GM12874 (cell line): ENCODE results near the gene NPAS3.

Experiments
- TF ChIP-seq, protein P1 (sequence below): IDR thresholded peaks from 2 replicates; pipeline ENCODE4 v1.5.1; 2011; ENCODE audit warnings: low read depth, mild to moderate bottlenecking, control low read depth, low read length, moderate library complexity; ENCODE audit not compliant: insufficient read depth

NPAS3 gene

DNA sequence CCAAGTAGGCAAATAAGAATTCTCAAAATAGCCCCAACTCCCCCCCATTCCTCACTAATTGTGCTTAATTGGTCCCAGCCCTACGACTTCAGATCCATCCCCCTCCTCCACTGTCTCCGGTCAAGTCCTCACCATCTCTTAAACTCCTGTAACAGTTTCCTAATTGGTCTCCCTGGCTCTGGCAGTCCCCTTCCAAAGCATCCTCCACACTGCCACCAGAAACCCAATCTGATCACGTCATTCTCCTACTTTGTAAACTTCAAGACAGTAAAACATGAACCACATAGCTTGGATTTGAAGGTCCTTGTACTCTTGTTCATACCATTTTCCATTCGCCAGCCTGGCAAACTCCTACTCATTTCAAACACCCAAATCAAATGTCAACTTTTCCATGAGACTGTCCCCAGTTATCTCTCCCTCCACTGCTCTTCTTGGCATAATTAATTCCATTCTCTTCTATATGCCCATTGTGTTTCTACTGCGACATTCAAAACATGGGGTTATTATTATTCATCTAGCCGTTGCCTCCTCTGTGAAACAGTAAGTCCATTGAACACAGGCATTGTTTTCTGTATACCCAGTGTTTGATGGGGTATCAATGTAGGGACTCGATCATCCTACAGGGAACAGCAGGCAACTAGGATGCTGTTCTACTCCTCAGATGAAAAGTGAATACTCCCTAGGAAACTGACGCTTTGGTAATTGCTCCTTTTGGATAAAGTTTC, 907.6 kb downstream of the NPAS3 start:
- TF ChIP-seq, protein P1, sequence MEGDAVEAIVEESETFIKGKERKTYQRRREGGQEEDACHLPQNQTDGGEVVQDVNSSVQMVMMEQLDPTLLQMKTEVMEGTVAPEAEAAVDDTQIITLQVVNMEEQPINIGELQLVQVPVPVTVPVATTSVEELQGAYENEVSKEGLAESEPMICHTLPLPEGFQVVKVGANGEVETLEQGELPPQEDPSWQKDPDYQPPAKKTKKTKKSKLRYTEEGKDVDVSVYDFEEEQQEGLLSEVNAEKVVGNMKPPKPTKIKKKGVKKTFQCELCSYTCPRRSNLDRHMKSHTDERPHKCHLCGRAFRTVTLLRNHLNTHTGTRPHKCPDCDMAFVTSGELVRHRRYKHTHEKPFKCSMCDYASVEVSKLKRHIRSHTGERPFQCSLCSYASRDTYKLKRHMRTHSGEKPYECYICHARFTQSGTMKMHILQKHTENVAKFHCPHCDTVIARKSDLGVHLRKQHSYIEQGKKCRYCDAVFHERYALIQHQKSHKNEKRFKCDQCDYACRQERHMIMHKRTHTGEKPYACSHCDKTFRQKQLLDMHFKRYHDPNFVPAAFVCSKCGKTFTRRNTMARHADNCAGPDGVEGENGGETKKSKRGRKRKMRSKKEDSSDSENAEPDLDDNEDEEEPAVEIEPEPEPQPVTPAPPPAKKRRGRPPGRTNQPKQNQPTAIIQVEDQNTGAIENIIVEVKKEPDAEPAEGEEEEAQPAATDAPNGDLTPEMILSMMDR, result no peak

DNA sequence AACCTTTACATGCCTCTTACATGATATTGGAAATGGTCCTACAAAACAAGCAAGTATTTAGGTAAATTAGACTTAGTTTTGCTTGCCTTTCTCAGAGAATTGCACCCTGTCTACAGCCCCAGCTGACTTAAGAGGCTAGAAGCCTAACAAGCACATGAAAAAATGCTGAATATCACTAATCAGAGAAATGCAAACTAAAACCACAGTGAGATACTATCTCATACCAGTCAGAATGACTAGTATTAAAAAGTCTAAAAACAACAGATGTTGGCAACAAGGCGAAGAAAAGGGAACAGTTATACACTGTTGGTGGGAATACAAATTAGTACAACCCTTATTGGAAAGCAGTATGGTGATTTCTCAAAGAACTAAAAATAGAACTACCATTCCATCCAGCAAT, 908.4 kb downstream of the NPAS3 start:
- TF ChIP-seq, protein P1, result no peak

- TF ChIP-seq, protein P1, result no peak
Observed at GRCh38 chr14:33848009-33848408, 909.3 kb downstream of the NPAS3 start.

DNA sequence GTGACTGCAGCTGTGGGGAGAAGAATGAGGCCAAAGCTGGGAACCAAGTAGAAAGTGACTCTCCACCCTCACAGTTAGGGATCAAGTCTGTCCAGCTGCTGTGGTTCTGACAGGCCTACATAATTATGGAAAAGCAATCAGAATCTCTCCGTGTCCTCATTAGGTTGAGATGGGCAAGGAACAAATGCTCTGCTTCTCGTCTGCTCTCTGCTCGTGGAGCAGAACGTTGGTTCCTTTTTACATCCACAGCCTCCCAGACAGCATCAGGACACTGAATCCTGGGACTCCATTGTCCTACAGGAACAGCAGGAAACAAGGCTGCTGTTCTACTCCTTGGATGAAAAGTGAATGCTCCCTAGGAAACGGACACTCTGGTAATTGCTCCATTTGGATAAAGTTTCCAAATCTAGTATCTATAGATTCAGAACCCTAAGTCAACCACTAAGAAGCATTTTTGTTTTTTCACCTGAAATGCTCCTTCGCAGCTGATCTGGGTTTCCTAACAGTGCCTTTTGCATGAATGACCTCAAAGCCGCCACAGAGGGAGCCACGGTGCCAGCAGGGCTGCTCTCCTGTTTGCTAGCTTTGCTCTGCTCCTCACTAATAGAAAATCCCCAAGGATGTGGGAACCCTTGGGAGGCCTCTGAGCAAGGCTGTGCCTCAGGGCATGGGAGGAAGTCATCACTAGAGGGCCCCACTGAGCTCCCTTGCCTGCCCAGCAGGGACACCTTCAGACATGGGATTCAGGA, 910.2 kb downstream of the NPAS3 start:
- TF ChIP-seq, protein P1, result peak; percentile 79

DNA sequence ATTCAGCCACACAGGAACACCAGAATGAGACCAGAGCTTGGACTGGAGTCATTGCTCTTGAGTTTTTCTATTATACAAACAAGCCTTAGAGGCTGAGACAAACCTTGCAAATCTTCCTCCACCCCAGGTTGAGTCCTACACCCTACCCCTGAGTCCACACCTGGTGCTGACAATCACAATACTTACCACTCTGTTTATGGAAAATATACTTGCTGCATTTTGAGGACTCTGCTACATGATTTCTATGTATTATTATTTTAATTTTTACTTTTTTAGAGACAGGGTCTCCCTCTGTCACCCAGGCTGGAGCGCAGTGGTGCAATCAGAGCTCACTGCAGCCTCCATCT, 910.7 kb downstream of the NPAS3 start:
- TF ChIP-seq, protein P1, result no peak

- TF ChIP-seq, protein P1, result no peak
Observed at GRCh38 chr14:33850826-33851225, 912.1 kb downstream of the NPAS3 start.

- TF ChIP-seq, protein P1, result no peak
Observed at GRCh38 chr14:33851366-33851765, 912.7 kb downstream of the NPAS3 start.
